ENCODE results near the gene MTG2.

MTG2 gene

GRCh38 chr20:62183426-62184142 lies 756 bp downstream of the MTG2 start:
- no peak for DNase-seq (ENCODE audit: low read depth)

- no peak for DNase-seq (ENCODE audit: low read depth)
Measured at GRCh38 chr20:62186096-62186426, 3.2 kb downstream of the MTG2 start.

GRCh38 chr20:62186887-62187866 lies 4.3 kb downstream of the MTG2 start:
- DNase-seq (ENCODE audit: low read depth): peak; percentile 39

- no peak for DNase-seq (ENCODE audit: low read depth)
Measured at GRCh38 chr20:62190639-62191411, 8.0 kb downstream of the MTG2 start.

- DNase-seq (ENCODE audit: low read depth): no peak
Measured at GRCh38 chr20:62191781-62192559, 9.1 kb downstream of the MTG2 start.

- DNase-seq (ENCODE audit: low read depth): no peak
Measured at GRCh38 chr20:62192635-62193034, 9.8 kb downstream of the MTG2 start.

GRCh38 chr20:62193079-62194025 lies 10.5 kb downstream of the MTG2 start:
- DNase-seq (ENCODE audit: low read depth): no peak

GRCh38 chr20:62195075-62195405 lies 12.2 kb downstream of the MTG2 start:
- no peak for DNase-seq (ENCODE audit: low read depth)

- DNase-seq (ENCODE audit: low read depth): no peak
Measured at GRCh38 chr20:62195736-62196135, 12.9 kb downstream of the MTG2 start.

GRCh38 chr20:62196286-62196685 lies 13.5 kb downstream of the MTG2 start:
- DNase-seq (ENCODE audit: low read depth): no peak

GRCh38 chr20:62197311-62197710 lies 14.5 kb downstream of the MTG2 start:
- no peak for DNase-seq (ENCODE audit: low read depth)

GRCh38 chr20:62197801-62198200 lies 15.0 kb downstream of the MTG2 start:
- no peak for DNase-seq (ENCODE audit: low read depth)

GRCh38 chr20:62198496-62198895 lies 15.7 kb downstream of the MTG2 start:
- DNase-seq (ENCODE audit: low read depth): no peak

- no peak for DNase-seq (ENCODE audit: low read depth)
Measured at GRCh38 chr20:62198931-62199330, 16.1 kb downstream of the MTG2 start.

GRCh38 chr20:62200491-62201172 lies 17.8 kb downstream of the MTG2 start:
- DNase-seq (ENCODE audit: low read depth): no peak

GRCh38 chr20:62201173-62202082 lies 18.6 kb downstream of the MTG2 start:
- DNase-seq (ENCODE audit: low read depth): no peak

GRCh38 chr20:62202083-62202395 lies 19.2 kb downstream of the MTG2 start:
- no peak for DNase-seq (ENCODE audit: low read depth)

GRCh38 chr20:62202676-62203377 lies 20.0 kb downstream of the MTG2 start:
- no peak for DNase-seq (ENCODE audit: low read depth)

Measured in amniotic epithelial cell (primary cell).